ENCODE data around the gene CFAP161.

GRCh38 chr15:81161160-81161673 is 27.1 kb downstream of the CFAP161 start:
- TF ChIP-seq, protein P1, sequence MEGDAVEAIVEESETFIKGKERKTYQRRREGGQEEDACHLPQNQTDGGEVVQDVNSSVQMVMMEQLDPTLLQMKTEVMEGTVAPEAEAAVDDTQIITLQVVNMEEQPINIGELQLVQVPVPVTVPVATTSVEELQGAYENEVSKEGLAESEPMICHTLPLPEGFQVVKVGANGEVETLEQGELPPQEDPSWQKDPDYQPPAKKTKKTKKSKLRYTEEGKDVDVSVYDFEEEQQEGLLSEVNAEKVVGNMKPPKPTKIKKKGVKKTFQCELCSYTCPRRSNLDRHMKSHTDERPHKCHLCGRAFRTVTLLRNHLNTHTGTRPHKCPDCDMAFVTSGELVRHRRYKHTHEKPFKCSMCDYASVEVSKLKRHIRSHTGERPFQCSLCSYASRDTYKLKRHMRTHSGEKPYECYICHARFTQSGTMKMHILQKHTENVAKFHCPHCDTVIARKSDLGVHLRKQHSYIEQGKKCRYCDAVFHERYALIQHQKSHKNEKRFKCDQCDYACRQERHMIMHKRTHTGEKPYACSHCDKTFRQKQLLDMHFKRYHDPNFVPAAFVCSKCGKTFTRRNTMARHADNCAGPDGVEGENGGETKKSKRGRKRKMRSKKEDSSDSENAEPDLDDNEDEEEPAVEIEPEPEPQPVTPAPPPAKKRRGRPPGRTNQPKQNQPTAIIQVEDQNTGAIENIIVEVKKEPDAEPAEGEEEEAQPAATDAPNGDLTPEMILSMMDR (conservative IDR thresholded peaks at IDR 0.05; ENCODE audit: low read length), result no peak
- TF ChIP-seq EZH2phosphoT487 (IDR thresholded peaks at IDR 0.05; ENCODE audit: borderline replicate concordance), result no peak

Data from Loucy (cell line).